ENCODE data around the gene SIRT2. TPM values are rescaled to one million over a fixed set of nuclear protein-coding genes. Genes with fewer than 3 reads are reported as not detected.
"Not testable (repeated sequence)": the region's sequence is repeated elsewhere in the genome, so short reads cannot be mapped to it uniquely, and the experiment has no call there.

The SIRT2 gene
- total RNA-seq, 1 donor from 2014 or later = 70.2 TPM

- Mint-ChIP-seq H3K27ac (ENCODE audit: unreplicated experiment) (no peak overlapping the region), H3K4me1 (ENCODE audit: unreplicated experiment) (peaks cover 9% of the 10 kb centered on the region), H3K4me3 (ENCODE audit: unreplicated experiment) (no peak overlapping the region), H3K9me3 (ENCODE audit: unreplicated experiment) (no peaks in the 10 kb centered on the region), H3K27me3 (ENCODE audit: unreplicated experiment) (peaks cover 6% of the 10 kb centered on the region), H3K36me3 (ENCODE audit: unreplicated experiment) (no peaks in the 10 kb centered on the region)
- DNase-seq (ENCODE audit: extremely low spot score, unreplicated experiment) = no peak
- no peak for TF ChIP-seq CTCF (IDR thresholded peaks at IDR 0.05)
These were observed 42.6 kb downstream of the SIRT2 start for GRCh38 chr19:38856813-38857212.

- peaks cover 19% of the 10 kb centered on the region for H3K4me1 Mint-ChIP-seq (ENCODE audit: unreplicated experiment)
- not testable (repeated sequence) for H3K4me3 Mint-ChIP-seq (ENCODE audit: unreplicated experiment); H3K36me3 Mint-ChIP-seq (ENCODE audit: unreplicated experiment); DNase-seq (ENCODE audit: extremely low spot score, unreplicated experiment); H3K9me3 Mint-ChIP-seq (ENCODE audit: unreplicated experiment); H3K27me3 Mint-ChIP-seq (ENCODE audit: unreplicated experiment); H3K27ac Mint-ChIP-seq (ENCODE audit: unreplicated experiment)
These were observed 43.7 kb downstream of the SIRT2 start for GRCh38 chr19:38855751-38856150.

GRCh38 chr19:38854961-38855360, 44.5 kb downstream of the SIRT2 start:
- H3K27me3 Mint-ChIP-seq (ENCODE audit: unreplicated experiment); H3K4me3 Mint-ChIP-seq (ENCODE audit: unreplicated experiment); H3K9me3 Mint-ChIP-seq (ENCODE audit: unreplicated experiment); DNase-seq (ENCODE audit: extremely low spot score, unreplicated experiment); H3K27ac Mint-ChIP-seq (ENCODE audit: unreplicated experiment); H3K36me3 Mint-ChIP-seq (ENCODE audit: unreplicated experiment): not testable (repeated sequence)
- peaks cover 21% of the 10 kb centered on the region for H3K4me1 Mint-ChIP-seq (ENCODE audit: unreplicated experiment)

GRCh38 chr19:38853214-38853613, 46.2 kb downstream of the SIRT2 start:
- no peak for DNase-seq (ENCODE audit: extremely low spot score, unreplicated experiment)
- no peaks in the 10 kb centered on the region for H3K36me3 Mint-ChIP-seq (ENCODE audit: unreplicated experiment)
- H3K27ac Mint-ChIP-seq (ENCODE audit: unreplicated experiment) = peak overlapping the region; percentile 91
- no peaks in the 10 kb centered on the region for H3K9me3 Mint-ChIP-seq (ENCODE audit: unreplicated experiment)
- no peak for TF ChIP-seq CTCF (IDR thresholded peaks at IDR 0.05)
- peaks cover 2% of the 10 kb centered on the region for H3K27me3 Mint-ChIP-seq (ENCODE audit: unreplicated experiment)
- H3K4me3 Mint-ChIP-seq (ENCODE audit: unreplicated experiment) = peak overlapping the region; percentile 92
- H3K4me1 Mint-ChIP-seq (ENCODE audit: unreplicated experiment) = peaks cover 31% of the 10 kb centered on the region

GRCh38 chr19:38852231-38853044, 47.0 kb downstream of the SIRT2 start:
- DNase-seq (ENCODE audit: extremely low spot score, unreplicated experiment) = no peak
- no peak for TF ChIP-seq CTCF (IDR thresholded peaks at IDR 0.05)
- Mint-ChIP-seq H3K27ac (ENCODE audit: unreplicated experiment) (peak overlapping the region; percentile 91), H3K4me3 (ENCODE audit: unreplicated experiment) (peak overlapping the region; percentile 92), H3K27me3 (ENCODE audit: unreplicated experiment) (peaks cover 2% of the 10 kb centered on the region), H3K4me1 (ENCODE audit: unreplicated experiment) (peaks cover 38% of the 10 kb centered on the region), H3K36me3 (ENCODE audit: unreplicated experiment) (peaks cover 2% of the 10 kb centered on the region), H3K9me3 (ENCODE audit: unreplicated experiment) (no peaks in the 10 kb centered on the region)

- peak; percentile 97 for DNase-seq (ENCODE audit: extremely low spot score, unreplicated experiment)
- H3K27me3 Mint-ChIP-seq (ENCODE audit: unreplicated experiment) = peaks cover 1% of the 10 kb centered on the region
- H3K36me3 Mint-ChIP-seq (ENCODE audit: unreplicated experiment) = peaks cover 5% of the 10 kb centered on the region
- H3K9me3 Mint-ChIP-seq (ENCODE audit: unreplicated experiment) = no peaks in the 10 kb centered on the region
- no peak for TF ChIP-seq CTCF (IDR thresholded peaks at IDR 0.05)
- peaks cover 43% of the 10 kb centered on the region for H3K4me1 Mint-ChIP-seq (ENCODE audit: unreplicated experiment)
- peak overlapping the region; percentile 85 for H3K4me3 Mint-ChIP-seq (ENCODE audit: unreplicated experiment)
- peak overlapping the region; percentile 98 for H3K27ac Mint-ChIP-seq (ENCODE audit: unreplicated experiment)
These were observed 47.7 kb downstream of the SIRT2 start for GRCh38 chr19:38851622-38852230.
